Adrenal gland (tissue), 5 donors: Measurements from ENCODE around the gene DUSP14.

Experiments used
- POLR2A ChIP-seq, 2 donors: fragments of 450-650 bp; IDR thresholded peaks; one replicate each; pipeline ENCODE4 v1.6.1; 2017; ENCODE audit warnings: antibody characterized with exemption in 2 of 2, mild to moderate bottlenecking in 2 of 2, moderate library complexity in 1 of 2
- TF ChIP-seq, protein P1 (sequence below), 6 experiments: fragments of 450-650 bp in 4 of 6; fragments of 200-600 bp in 2 of 6; sonication (generic) in 1 of 6; IDR thresholded peaks; 1 replicate in 5 of 6; 2 replicates in 1 of 6; pipeline versions ENCODE4 v1.5.1 to v1.8.0; 2016 to 2021; ENCODE audit warnings: antibody characterized with exemption in 6 of 6, mild to moderate bottlenecking in 2 of 6, moderate library complexity in 1 of 6
- donor health status: DM: no; HTN: no; CAD: no.

DNA sequence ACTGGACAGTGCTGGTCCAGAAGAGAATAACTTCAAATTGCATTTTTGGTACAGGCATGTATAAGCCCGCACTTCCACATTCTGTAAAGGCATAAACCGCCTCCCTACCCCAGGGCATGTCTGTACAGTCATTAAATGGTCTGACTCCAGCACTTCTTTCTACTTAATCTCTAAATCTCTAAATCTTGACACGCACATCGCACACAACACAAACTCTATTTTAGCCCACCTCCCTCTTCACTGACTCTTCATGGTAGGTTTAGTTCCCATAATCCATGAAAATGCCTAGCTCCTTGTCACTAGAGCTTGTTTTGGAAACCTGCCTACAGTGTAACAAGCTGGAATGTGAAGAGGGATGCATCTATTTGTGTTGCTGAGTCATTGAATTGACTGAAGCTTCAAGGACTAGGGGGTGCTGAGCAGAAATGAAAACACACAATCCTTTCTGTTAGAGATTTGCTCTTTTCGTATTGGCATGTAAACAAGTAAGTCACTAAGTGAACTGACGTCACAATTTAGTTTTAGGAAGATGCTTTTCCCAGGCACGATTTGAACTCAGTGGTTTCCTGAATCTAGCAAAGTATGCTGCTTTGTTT is 1.6 kb upstream of the DUSP14 start:
- TF ChIP-seq, protein P1, sequence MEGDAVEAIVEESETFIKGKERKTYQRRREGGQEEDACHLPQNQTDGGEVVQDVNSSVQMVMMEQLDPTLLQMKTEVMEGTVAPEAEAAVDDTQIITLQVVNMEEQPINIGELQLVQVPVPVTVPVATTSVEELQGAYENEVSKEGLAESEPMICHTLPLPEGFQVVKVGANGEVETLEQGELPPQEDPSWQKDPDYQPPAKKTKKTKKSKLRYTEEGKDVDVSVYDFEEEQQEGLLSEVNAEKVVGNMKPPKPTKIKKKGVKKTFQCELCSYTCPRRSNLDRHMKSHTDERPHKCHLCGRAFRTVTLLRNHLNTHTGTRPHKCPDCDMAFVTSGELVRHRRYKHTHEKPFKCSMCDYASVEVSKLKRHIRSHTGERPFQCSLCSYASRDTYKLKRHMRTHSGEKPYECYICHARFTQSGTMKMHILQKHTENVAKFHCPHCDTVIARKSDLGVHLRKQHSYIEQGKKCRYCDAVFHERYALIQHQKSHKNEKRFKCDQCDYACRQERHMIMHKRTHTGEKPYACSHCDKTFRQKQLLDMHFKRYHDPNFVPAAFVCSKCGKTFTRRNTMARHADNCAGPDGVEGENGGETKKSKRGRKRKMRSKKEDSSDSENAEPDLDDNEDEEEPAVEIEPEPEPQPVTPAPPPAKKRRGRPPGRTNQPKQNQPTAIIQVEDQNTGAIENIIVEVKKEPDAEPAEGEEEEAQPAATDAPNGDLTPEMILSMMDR (IDR thresholded peaks at IDR 0.05): no peak
- TF ChIP-seq POLR2A (IDR thresholded peaks at IDR 0.05): no peak
